ENCODE results near the gene PHEX.
A peak's percentile ranks its signal among the peaks of the same experiment; 100 is the strongest.

PHEX gene

GRCh38 chrX:22192419-22193060, 160.4 kb downstream of the PHEX start:
- Histone ChIP-seq H3K4me1 (ENCODE audit: insufficient read depth, low read length) (no peaks in the 10 kb centered on the region), H3K27me3 (ENCODE audit: insufficient read depth, low read length, poor library complexity) (no peaks in the 10 kb centered on the region), H2AFZ (ENCODE audit: low read depth, low read length) (no peak overlapping the region; the same call in 1 of the 2 replicates), H3K9ac (ENCODE audit: low read depth, low read length) (no peak overlapping the region), H4K20me1 (ENCODE audit: insufficient read depth, low read length) (no peaks in the 10 kb centered on the region), H3K79me2 (ENCODE audit: insufficient read depth, low read length) (no peaks in the 10 kb centered on the region), H3K4me2 (ENCODE audit: insufficient read depth, low read length) (no peak overlapping the region), H3K27ac (ENCODE audit: low read length) (no peak overlapping the region), H3K4me3 (ENCODE audit: low read depth in 1 of 2, low read length in 2 of 2) (no peak overlapping the region), H3K36me3 (ENCODE audit: insufficient read depth, low read length) (no peaks in the 10 kb centered on the region), H3K9me3 (ENCODE audit: insufficient read depth, low read length, severe bottlenecking) (no peaks in the 10 kb centered on the region)
- ATAC-seq (ENCODE audit: insufficient read depth, low read depth) = peak; percentile 66; the same call in 1 of the 3 replicates
- no peak for TF ChIP-seq EZH2 (IDR thresholded peaks at IDR 0.05; ENCODE audit: borderline replicate concordance, low read depth, low read length, severe bottlenecking)
- peak; percentile 74 for TF ChIP-seq CTCF (IDR thresholded peaks at IDR 0.05; ENCODE audit: borderline replicate concordance, extremely low read depth, low read length, poor library complexity, severe bottlenecking)
- peak; percentile 45 for DNase-seq

DNA sequence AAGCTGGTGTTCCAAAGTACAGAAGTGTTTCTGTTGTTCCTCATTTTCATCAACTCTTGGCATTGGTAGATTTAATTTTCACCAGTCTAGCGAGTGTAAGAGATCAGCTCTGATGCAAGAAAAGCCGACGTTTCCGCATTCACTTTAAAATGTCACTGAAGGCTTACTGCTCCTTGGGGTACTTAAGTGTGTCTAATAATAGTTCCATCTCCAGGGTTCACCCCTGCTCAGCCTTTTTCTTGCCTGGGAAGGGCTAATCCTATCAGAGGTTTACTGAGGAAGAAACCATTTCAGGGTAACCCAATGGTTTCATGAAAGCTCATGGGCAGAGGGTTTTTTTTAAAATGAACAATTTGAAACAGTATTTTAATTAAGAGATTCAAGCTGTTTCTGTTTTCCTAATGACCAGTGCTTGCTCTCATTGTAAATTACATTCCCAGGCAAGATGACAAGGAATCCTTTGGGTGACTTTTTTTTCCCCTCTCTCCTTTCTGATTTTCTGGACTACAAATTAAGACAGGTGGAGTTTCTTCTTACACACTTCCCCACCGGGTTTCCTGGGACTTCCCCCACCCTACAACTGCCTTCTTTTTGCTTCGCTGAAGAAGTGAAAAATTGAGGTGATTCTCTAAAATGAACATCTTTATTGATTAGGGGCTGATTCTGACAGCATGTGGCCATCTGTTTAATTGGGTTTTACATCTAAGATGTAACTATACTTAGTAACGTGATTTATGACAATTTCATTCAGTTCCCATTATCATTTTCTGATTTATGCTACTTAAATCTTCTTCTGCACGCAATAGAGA, 161.9 kb downstream of the PHEX start:
- Histone ChIP-seq H3K36me3 (ENCODE audit: insufficient read depth, low read length) (no peaks in the 10 kb centered on the region), H3K9me3 (ENCODE audit: insufficient read depth, low read length, severe bottlenecking) (no peaks in the 10 kb centered on the region), H2AFZ (ENCODE audit: low read depth, low read length) (no peak overlapping the region), H3K9ac (ENCODE audit: low read depth, low read length) (no peak overlapping the region), H3K4me3 (ENCODE audit: low read depth in 1 of 2, low read length in 2 of 2) (no peak overlapping the region), H3K4me2 (ENCODE audit: insufficient read depth, low read length) (no peak overlapping the region), H4K20me1 (ENCODE audit: insufficient read depth, low read length) (no peaks in the 10 kb centered on the region), H3K4me1 (ENCODE audit: insufficient read depth, low read length) (no peaks in the 10 kb centered on the region), H3K27ac (ENCODE audit: low read length) (no peak overlapping the region), H3K27me3 (ENCODE audit: insufficient read depth, low read length, poor library complexity) (no peaks in the 10 kb centered on the region), H3K79me2 (ENCODE audit: insufficient read depth, low read length) (no peaks in the 10 kb centered on the region)
- no peak for TF ChIP-seq EZH2 (IDR thresholded peaks at IDR 0.05; ENCODE audit: borderline replicate concordance, low read depth, low read length, severe bottlenecking)
- TF ChIP-seq CTCF (IDR thresholded peaks at IDR 0.05; ENCODE audit: borderline replicate concordance, extremely low read depth, low read length, poor library complexity, severe bottlenecking) = no peak
- no peak for DNase-seq
- ATAC-seq (ENCODE audit: insufficient read depth, low read depth) = no peak

DNA sequence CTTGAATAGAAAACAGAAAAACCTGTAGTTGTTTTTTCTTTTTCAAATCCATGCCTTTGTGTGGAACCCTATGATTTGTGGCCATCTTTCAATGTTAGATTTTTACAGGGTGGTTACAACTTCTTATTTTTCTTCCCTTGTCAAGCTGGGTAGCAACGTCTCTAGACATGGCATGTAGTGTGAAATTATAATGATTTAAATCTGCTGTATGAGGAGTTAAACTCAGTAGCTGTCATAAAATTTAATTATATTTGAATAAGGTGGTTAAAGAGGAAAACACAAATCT, 162.5 kb downstream of the PHEX start:
- no peak overlapping the region for H3K27ac ChIP-seq (ENCODE audit: low read length)
- no peak for ATAC-seq (ENCODE audit: insufficient read depth, low read depth)
- H4K20me1 ChIP-seq (ENCODE audit: insufficient read depth, low read length) = no peaks in the 10 kb centered on the region
- no peak overlapping the region for H3K4me2 ChIP-seq (ENCODE audit: insufficient read depth, low read length)
- H3K9ac ChIP-seq (ENCODE audit: low read depth, low read length) = no peak overlapping the region
- no peak for DNase-seq
- no peaks in the 10 kb centered on the region for H3K4me1 ChIP-seq (ENCODE audit: insufficient read depth, low read length)
- H3K36me3 ChIP-seq (ENCODE audit: insufficient read depth, low read length) = no peaks in the 10 kb centered on the region
- H3K27me3 ChIP-seq (ENCODE audit: insufficient read depth, low read length, poor library complexity) = no peaks in the 10 kb centered on the region
- H3K9me3 ChIP-seq (ENCODE audit: insufficient read depth, low read length, severe bottlenecking) = no peaks in the 10 kb centered on the region
- TF ChIP-seq CTCF (IDR thresholded peaks at IDR 0.05; ENCODE audit: borderline replicate concordance, extremely low read depth, low read length, poor library complexity, severe bottlenecking) = no peak
- TF ChIP-seq EZH2 (IDR thresholded peaks at IDR 0.05; ENCODE audit: borderline replicate concordance, low read depth, low read length, severe bottlenecking) = no peak
- no peak overlapping the region for H3K4me3 ChIP-seq (ENCODE audit: low read depth in 1 of 2, low read length in 2 of 2)
- H3K79me2 ChIP-seq (ENCODE audit: insufficient read depth, low read length) = no peaks in the 10 kb centered on the region
- H2AFZ ChIP-seq (ENCODE audit: low read depth, low read length) = no peak overlapping the region
